Hematopoietic multipotent progenitor cell (in vitro differentiated cells): Measurements from ENCODE around the gene MLEC. TPM values are rescaled to one million over a fixed set of nuclear protein-coding genes. Genes with fewer than 3 reads are reported as not detected.
A peak's percentile ranks its signal among the peaks of the same experiment; 100 is the strongest.

ENCODE experiments used
- DNase-seq, 3 donors: peaks; one replicate each; pipeline ENCODE4 v3.0.0-alpha.2; 2011 to 2015; ENCODE audit warnings: low read depth in 2 of 3, low spot score in 2 of 3
- total RNA-seq: library from RNA; depleted of rRNA; stranded (reverse); fragments of >200 nt; gene quantifications from one replicate; pipeline ENCODE4 v1.2.3, GENCODE V29; 2012

Gene MLEC
- total RNA-seq, 1 donor = 41.2 TPM

GRCh38 chr12:120739031-120739762 lies 52.2 kb downstream of the MLEC start:
- DNase-seq = no peak

DNA sequence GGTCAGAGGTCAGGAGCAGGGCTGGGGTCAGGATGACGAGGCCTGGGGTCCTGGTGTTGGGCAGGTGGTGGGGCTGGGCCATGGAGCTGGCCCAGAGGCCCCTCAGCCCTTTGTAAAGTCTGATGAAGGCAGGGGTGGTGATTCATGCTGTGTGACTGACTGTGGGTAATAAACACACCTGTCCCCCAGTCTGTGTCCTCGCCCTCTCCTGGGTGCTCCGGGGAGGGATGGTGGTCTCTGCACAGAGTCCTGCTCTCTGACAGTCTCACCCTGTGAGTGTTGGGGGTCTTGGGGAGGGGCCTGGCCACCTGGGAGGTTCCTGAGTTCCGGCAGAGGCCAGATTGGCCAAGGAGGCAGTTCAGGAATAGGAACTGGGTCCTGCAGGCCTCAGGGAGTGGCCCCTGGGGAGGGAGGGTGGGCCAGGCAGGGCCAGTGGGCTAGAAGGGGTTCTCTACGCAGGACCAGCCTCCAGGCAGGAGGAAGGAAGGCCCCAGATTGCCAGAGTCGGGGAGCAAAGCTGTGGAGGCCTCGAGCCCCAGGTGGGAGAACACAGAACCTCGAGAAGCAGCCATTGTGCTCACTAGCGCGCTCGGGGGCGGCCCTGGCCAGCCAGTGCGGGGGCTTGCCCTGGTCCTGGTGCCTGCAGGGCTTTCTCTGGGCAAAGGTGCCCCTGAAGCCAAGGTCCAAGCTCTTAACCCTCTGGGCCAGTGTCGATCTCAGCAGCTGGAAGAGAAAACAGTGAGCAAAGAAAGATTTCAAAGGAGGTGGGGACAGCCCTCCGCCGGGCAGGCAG lies 53.1 kb downstream of the MLEC start:
- DNase-seq = no peak

GRCh38 chr12:120740871-120741270 lies 53.9 kb downstream of the MLEC start:
- DNase-seq = no peak

DNA sequence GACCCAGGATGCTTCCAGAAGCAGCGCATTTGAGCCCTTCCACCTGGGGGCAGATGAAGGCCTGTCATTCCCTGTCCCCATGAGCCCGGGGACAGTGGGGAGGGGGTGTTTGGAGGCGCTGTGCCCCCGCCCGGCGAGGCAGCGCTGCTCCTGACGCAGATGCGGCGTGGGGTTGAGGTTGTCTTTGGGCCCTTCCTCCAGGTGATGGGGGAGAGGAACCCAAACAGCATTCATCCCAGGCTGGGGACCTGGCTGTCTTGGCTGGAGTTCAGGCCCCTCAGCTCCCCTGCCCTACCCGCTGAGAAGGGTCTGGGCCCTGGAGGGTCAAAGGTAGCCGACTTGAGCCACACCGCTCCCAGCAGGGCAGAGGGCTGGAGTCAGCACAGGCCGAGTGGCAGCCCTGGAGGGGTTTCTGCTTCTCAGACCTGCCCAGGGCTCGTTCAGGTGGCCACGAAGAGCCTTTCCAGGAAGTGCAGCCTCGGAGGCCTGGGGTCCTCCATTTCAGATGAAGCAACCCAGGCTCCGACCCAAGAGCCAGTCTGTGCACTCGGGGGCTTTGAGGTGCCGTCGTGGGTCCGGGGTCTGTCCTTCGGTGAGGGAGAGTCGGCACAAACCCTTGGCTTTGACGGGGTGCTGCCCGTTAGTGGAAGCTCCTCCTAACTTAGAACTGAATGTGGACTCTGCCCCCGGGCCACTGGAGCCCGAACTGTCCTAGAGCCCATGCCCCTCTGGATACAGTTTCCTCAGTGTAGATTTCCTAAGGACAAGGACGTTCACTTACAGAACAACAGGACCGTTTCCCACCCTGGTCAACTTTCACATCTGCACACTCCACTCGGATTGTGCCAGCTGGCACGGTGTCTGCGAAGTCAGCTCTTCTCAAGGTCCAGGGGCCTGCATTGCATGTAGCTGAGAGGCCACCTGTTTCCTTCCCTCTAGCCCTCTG lies 54.8 kb downstream of the MLEC start:
- no peak for DNase-seq

- DNase-seq = no peak
Measured at GRCh38 chr12:120744922-120745493, 58.1 kb downstream of the MLEC start.

- no peak for DNase-seq
Measured at GRCh38 chr12:120748242-120748641, 61.3 kb downstream of the MLEC start.

DNA sequence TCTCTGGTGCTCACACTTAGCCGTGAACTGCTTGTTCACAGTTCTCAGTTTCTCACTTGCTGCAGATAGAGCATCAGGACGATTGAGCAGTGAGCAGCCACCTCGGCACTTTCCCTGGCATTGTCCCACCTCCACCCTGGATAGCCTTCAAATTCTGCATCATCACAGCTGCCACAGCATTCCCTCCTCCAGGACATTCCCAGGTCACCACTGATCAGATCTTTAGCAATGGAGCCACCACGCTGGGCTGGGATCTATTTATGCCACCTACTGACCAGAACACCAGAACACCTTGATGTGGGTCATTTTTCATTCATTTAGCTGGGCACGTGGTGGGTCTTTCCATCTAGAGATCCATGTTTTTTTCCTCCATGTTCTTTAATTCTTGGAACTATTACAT lies 62.3 kb downstream of the MLEC start:
- no peak for DNase-seq

GRCh38 chr12:120750806-120751205 lies 63.9 kb downstream of the MLEC start:
- no peak for DNase-seq

GRCh38 chr12:120751389-120751788 lies 64.4 kb downstream of the MLEC start:
- DNase-seq = peak in 1 of 3 donors; percentile 15

Other genes with a start within 250 kb of the MLEC start
- gene COX6A1, start 249.0 kb upstream of the MLEC start, total RNA-seq = 380 TPM
- gene TRIAP1, start 240.8 kb upstream of the MLEC start, total RNA-seq = 9.4 TPM
- 16.4 TPM for gene GATC, start 240.7 kb upstream of the MLEC start, total RNA-seq
- 144 TPM for gene SRSF9, start 217.4 kb upstream of the MLEC start, total RNA-seq
- gene DYNLL1, start 191.0 kb upstream of the MLEC start, total RNA-seq = 233 TPM
- gene COQ5, start 158.0 kb upstream of the MLEC start, total RNA-seq = 15.3 TPM
- 144 TPM for gene RNF10, start 152.8 kb upstream of the MLEC start, total RNA-seq
- 38.0 TPM for gene POP5, start 105.7 kb upstream of the MLEC start, total RNA-seq
- gene CABP1, start 46.5 kb upstream of the MLEC start, total RNA-seq = under 0.01 TPM
- 17.0 TPM for gene UNC119B, start 23.3 kb downstream of the MLEC start, total RNA-seq
- gene ACADS, start 38.7 kb downstream of the MLEC start, total RNA-seq = 33.1 TPM
- 21.3 TPM for gene SPPL3, start 217.2 kb downstream of the MLEC start, total RNA-seq